HepG2 (cell line): ENCODE data around the gene ALDOA. TPM values are rescaled to one million over a fixed set of nuclear protein-coding genes. Genes with fewer than 3 reads are reported as not detected.

Experiments
- CAMTA2 ChIP-seq: sonication (generic); formaldehyde crosslinking; IDR thresholded peaks from 2 replicates; pipeline ENCODE4 v1.4.0; 2020; ENCODE audit warnings: mild to moderate bottlenecking, missing genetic modification reagents, borderline replicate concordance
- CENPX ChIP-seq: sonication (generic); formaldehyde crosslinking; IDR thresholded peaks from 2 replicates; pipeline ENCODE4 v1.9.0; 2021; ENCODE audit warnings: mild to moderate bottlenecking, missing genetic modification reagents, moderate library complexity
- CREM ChIP-seq, 2 experiments: sonication (generic) in 1 of 2; formaldehyde crosslinking in 1 of 2; IDR thresholded peaks; 2 replicates each; pipeline versions ENCODE4 v1.4.0 to v1.6.1; 2016 to 2020; ENCODE audit warnings: antibody characterized with exemption in 1 of 2, mild to moderate bottlenecking in 1 of 2, missing genetic modification reagents in 1 of 2
- FIP1L1 ChIP-seq: fragments of 200-400 bp; formaldehyde crosslinking; IDR thresholded peaks from 2 replicates; pipeline ENCODE4 v1.6.1; 2018; ENCODE audit warnings: low read depth, mild to moderate bottlenecking, low read length, moderate library complexity, borderline replicate concordance; ENCODE audit not compliant: insufficient read depth
- KAT7 ChIP-seq: IDR thresholded peaks from 2 replicates; pipeline ENCODE4 v1.6.1; 2018; ENCODE audit warnings: borderline replicate concordance, missing compliant biosample characterization
- MAFF ChIP-seq: IDR thresholded peaks from 2 replicates; pipeline ENCODE4 v1.6.1; 2011; ENCODE audit warnings: low read depth, low read length, improper control_type of control experiment
- MEIS2 ChIP-seq: sonication (generic); formaldehyde crosslinking; IDR thresholded peaks from 2 replicates; pipeline ENCODE4 v1.9.0; 2021; ENCODE audit warnings: mild to moderate bottlenecking, missing genetic modification reagents
- NR1H2 ChIP-seq: sonication (generic); formaldehyde crosslinking; IDR thresholded peaks from 2 replicates; pipeline ENCODE4 v1.8.1; 2022; ENCODE audit warnings: low read depth, missing genetic modification reagents, borderline replicate concordance
- PAX8 ChIP-seq: sonication (generic); formaldehyde crosslinking; IDR thresholded peaks from 2 replicates; pipeline ENCODE4 v1.8.0; 2022; ENCODE audit warnings: mild to moderate bottlenecking, missing genetic modification reagents, borderline replicate concordance
- PBX2 ChIP-seq: IDR thresholded peaks from 2 replicates; pipeline ENCODE4 v1.6.1; 2016; ENCODE audit warnings: control low read depth
- REL ChIP-seq: sonication (generic); formaldehyde crosslinking; conservative IDR thresholded peaks from 2 replicates; pipeline ENCODE4 v1.8.0; 2022; ENCODE audit warnings: mild to moderate bottlenecking, missing genetic modification reagents, moderate library complexity
- TGIF2 ChIP-seq: IDR thresholded peaks from 2 replicates; pipeline ENCODE4 v1.6.1; 2016; ENCODE audit warnings: control low read depth, missing compliant biosample characterization
- ZBTB8A ChIP-seq: sonication (generic); formaldehyde crosslinking; IDR thresholded peaks from 2 replicates; pipeline ENCODE4 v1.4.0; 2020; ENCODE audit warnings: mild to moderate bottlenecking, low read depth, missing genetic modification reagents, borderline replicate concordance
- ZNF124 ChIP-seq: sonication (generic); formaldehyde crosslinking; IDR thresholded peaks from 2 replicates; pipeline ENCODE4 v1.4.0; 2020; ENCODE audit warnings: missing genetic modification reagents
- ZNF225 ChIP-seq: sonication (generic); formaldehyde crosslinking; IDR thresholded peaks from 2 replicates; pipeline ENCODE4 v1.4.0; 2020; ENCODE audit warnings: mild to moderate bottlenecking, missing genetic modification reagents
- ZNF276 ChIP-seq: sonication (generic); formaldehyde crosslinking; IDR thresholded peaks from 2 replicates; pipeline ENCODE4 v1.4.0; 2020; ENCODE audit warnings: mild to moderate bottlenecking, low read depth, missing genetic modification reagents
- ZNF451 ChIP-seq: sonication (generic); formaldehyde crosslinking; IDR thresholded peaks from 2 replicates; pipeline ENCODE4 v1.5.0; 2020; ENCODE audit warnings: mild to moderate bottlenecking, missing genetic modification reagents
- ZNF660 ChIP-seq: sonication (generic); formaldehyde crosslinking; IDR thresholded peaks from 2 replicates; pipeline ENCODE4 v1.5.1; 2020; ENCODE audit warnings: mild to moderate bottlenecking, low read depth, missing genetic modification reagents, borderline replicate concordance
- ZNF761 ChIP-seq: sonication (generic); formaldehyde crosslinking; conservative IDR thresholded peaks from 2 replicates; pipeline ENCODE4 v1.4.0; 2020; ENCODE audit warnings: mild to moderate bottlenecking, missing genetic modification reagents
- ZNF775 ChIP-seq: sonication (generic); formaldehyde crosslinking; IDR thresholded peaks from 2 replicates; pipeline ENCODE4 v1.4.0; 2020; ENCODE audit warnings: missing genetic modification reagents, mild to moderate bottlenecking, moderate library complexity, borderline replicate concordance
- polyA plus RNA-seq, 8 experiments: library from polyadenylated mRNA; depleted of rRNA in 3 of 8; stranded (reverse) in 7 of 8; unstranded in 1 of 8; fragments of >200 nt; fragmentation: Illumina TruSeq in 4 of 8; extraction: Trizol in 4 of 8; gene quantifications; 2 replicates each; pipeline versions ENCODE4 v1.2.1 to v1.2.3, GENCODE V29; 2011 to 2016; ENCODE audit warnings: low read depth in 4 of 8, missing spikeins in 1 of 8, mixed read lengths in 1 of 8; ENCODE audit not compliant: insufficient read depth in 1 of 8
- total RNA-seq, 5 experiments: library from RNA; depleted of rRNA; stranded (reverse); fragments of >200 nt; fragmentation: Illumina TruSeq; extraction: Trizol; gene quantifications; 2 replicates each; pipeline ENCODE4 v1.2.3, GENCODE V29; 2016; ENCODE audit warnings: low read depth in 1 of 5
- TF ChIP-seq, protein P1 (sequence below): IDR thresholded peaks from 2 replicates; pipeline ENCODE4 v1.6.1; 2018; ENCODE audit warnings: missing genetic modification reagents, mild to moderate bottlenecking, missing compliant biosample characterization
- TF ChIP-seq, protein P2 (sequence below): sonication (generic); formaldehyde crosslinking; IDR thresholded peaks from 2 replicates; pipeline ENCODE4 v1.5.0; 2020; ENCODE audit warnings: mild to moderate bottlenecking, missing genetic modification reagents

ALDOA gene
- total and polyA plus RNA-seq, 2 of the 13 experiments (the other 11 are each of a cell fraction or from before 2014, with no cell fraction given) = 925 to 1,884 TPM

DNA sequence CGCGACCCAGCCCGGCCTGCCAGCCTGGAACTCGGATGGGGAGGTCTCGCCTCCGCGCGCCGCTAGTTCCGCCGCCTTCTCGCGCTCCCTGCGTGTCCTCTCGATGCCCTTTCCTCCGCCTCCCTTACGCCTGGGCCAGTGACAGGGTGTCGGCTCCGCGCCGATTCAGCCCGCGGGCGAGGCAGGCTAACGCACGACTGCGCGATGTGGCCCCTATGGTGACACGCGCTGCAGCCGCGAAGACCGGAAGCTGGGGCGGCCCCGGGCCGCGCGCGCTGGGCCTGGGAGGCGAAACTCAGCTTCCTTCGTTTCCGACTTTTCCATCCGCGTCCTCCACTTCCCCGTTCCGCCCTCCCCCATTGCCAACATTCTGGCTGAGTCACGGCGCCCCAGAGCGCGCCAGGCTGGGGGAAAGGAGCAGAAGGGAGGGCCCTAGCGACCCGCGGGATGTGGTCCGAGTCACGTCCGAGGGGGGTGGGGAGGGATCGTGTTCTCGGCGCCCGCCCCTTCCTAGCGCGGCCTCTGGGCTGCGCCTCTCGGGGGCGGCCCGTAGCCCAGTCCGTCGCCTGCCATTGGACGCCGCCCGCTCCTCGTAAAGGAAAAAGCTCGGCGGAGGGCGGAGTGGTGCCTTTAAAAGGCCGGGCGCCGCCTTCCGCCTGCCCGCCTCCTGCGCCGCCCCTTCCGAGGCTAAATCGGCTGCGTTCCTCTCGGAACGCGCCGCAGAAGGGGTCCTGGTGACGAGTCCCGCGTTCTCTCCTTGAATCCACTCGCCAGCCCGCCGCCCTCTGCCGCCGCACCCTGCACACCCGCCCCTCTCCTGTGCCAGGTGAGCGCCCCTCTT lies at the start of gene ALDOA (continued):
- TF ChIP-seq CENPX (CRISPR knock-in tag) (no peak), MEIS2 (CRISPR knock-in tag) (peak; percentile 86), KAT7 (CRISPR knock-in tag) (peak; percentile 98), ZNF660 (CRISPR knock-in tag) (peak; percentile 64; the same call in 1 of the 2 replicates), ZBTB8A (CRISPR knock-in tag) (no peak), ZNF225 (CRISPR knock-in tag) (peak; percentile 91), TGIF2 (peak; percentile 76), CAMTA2 (peak; percentile 70; the same call in 1 of the 2 replicates), CREM (IDR thresholded peaks at IDR 0.05) (peak; percentile 59; the same call in 1 of the 2 replicates), CREM (CRISPR knock-in tag; IDR thresholded peaks at IDR 0.05) (no peak), ZNF761 (CRISPR knock-in tag) (peak; percentile 70; the same call in 1 of the 2 replicates), ZNF124 (CRISPR knock-in tag) (peak; percentile 81; the same call in 1 of the 2 replicates), ZNF451 (CRISPR knock-in tag) (peak; percentile 97), MAFF (peak; percentile 68; the same call in 1 of the 2 replicates), PAX8 (CRISPR knock-in tag) (no peak; the same call in 1 of the 2 replicates), FIP1L1 (peak; percentile 79), REL (CRISPR knock-in tag) (peak; percentile 90; the same call in 1 of the 2 replicates), ZNF775 (CRISPR knock-in tag) (no peak; the same call in 1 of the 2 replicates), ZNF276 (CRISPR knock-in tag) (peak; percentile 95), PBX2 (no peak; the same call in 1 of the 2 replicates), NR1H2 (CRISPR knock-in tag) (peak; percentile 96)
- TF ChIP-seq, protein P1, sequence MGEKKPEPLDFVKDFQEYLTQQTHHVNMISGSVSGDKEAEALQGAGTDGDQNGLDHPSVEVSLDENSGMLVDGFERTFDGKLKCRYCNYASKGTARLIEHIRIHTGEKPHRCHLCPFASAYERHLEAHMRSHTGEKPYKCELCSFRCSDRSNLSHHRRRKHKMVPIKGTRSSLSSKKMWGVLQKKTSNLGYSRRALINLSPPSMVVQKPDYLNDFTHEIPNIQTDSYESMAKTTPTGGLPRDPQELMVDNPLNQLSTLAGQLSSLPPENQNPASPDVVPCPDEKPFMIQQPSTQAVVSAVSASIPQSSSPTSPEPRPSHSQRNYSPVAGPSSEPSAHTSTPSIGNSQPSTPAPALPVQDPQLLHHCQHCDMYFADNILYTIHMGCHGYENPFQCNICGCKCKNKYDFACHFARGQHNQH (CRISPR knock-in tag) = peak; percentile 97
- TF ChIP-seq, protein P2, sequence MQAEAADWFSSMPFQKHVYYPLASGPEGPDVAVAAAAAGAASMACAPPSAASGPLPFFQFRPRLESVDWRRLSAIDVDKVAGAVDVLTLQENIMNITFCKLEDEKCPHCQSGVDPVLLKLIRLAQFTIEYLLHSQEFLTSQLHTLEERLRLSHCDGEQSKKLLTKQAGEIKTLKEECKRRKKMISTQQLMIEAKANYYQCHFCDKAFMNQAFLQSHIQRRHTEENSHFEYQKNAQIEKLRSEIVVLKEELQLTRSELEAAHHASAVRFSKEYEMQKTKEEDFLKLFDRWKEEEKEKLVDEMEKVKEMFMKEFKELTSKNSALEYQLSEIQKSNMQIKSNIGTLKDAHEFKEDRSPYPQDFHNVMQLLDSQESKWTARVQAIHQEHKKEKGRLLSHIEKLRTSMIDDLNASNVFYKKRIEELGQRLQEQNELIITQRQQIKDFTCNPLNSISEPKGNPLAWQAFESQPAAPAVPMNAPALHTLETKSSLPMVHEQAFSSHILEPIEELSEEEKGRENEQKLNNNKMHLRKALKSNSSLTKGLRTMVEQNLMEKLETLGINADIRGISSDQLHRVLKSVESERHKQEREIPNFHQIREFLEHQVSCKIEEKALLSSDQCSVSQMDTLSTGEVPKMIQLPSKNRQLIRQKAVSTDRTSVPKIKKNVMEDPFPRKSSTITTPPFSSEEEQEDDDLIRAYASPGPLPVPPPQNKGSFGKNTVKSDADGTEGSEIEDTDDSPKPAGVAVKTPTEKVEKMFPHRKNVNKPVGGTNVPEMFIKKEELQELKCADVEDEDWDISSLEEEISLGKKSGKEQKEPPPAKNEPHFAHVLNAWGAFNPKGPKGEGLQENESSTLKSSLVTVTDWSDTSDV = peak; percentile 98
